HG03097 (cell line): ENCODE data around the gene SMO.
"Not testable (repeated sequence)": the region's sequence is repeated elsewhere in the genome, so short reads cannot be mapped to it uniquely, and the experiment has no call there.

Experiments
- ATAC-seq: cut with Tn5 transposase; IDR thresholded peaks from one replicate; pipeline ENCODE4 v1.9.1; 2021; ENCODE audit not compliant: unreplicated experiment, low FRiP score

Gene SMO

DNA sequence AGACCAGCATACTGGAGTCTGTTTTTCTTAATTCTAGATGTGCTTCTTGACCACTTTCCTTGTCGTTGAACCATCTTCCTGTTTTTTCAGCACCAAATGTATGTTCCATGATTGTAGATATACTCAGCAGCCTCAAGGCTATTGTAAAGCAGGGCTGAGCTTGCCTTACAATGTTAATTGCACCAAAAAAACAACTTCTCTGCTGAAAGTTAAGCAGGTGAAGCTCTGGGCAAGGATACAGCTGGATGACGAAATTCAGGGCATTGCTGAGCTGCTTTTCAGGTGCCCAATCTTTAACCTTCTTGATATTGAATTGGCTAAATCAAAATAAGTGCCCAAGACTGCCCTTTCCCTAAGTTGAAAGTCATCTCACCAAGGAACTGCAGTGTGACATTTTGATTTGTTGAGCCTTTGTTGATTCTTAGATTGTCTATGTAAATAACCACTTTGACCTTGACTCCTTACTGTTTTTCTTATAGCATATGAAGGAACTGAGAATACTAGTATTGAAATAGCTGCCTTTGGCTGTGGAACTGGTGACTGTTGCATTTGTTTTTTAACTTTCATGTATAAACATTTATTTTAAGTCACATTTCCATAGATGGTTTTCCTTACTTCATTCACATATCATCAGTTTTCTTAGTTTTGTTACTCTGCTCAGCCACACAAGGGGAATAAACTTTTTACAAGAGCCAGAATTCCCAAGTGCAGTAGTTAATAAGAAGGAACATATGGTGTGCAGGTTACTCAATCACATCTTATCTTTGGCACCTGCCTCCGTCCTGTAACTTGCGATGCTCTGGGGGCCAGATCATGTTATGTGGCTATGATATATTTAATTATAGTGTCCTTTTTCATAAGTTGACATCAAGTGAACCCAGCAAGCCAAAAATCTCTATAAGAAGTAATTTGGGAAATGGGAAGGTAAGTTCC is 39.5 kb downstream of the SMO start:
- no peak for ATAC-seq

DNA sequence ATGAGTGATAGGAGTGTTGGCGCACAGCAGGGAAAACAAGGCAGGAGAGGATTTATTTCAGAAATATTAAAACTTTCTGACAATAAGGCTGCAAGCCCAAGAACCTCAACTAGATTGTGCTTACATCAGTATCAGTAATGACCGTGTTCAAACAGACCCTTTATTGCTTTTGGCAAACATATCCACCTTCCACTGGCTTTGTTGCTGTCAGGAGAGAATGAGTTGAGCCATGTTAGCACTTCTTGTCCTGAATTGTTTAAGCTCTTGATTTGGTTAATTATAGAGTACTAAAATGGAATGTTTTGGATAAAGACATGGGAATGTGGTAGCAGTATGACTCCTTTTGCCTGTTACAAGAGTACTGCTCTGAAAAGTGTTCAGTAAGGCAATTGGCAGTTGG is 40.2 kb downstream of the SMO start:
- no peak for ATAC-seq

DNA sequence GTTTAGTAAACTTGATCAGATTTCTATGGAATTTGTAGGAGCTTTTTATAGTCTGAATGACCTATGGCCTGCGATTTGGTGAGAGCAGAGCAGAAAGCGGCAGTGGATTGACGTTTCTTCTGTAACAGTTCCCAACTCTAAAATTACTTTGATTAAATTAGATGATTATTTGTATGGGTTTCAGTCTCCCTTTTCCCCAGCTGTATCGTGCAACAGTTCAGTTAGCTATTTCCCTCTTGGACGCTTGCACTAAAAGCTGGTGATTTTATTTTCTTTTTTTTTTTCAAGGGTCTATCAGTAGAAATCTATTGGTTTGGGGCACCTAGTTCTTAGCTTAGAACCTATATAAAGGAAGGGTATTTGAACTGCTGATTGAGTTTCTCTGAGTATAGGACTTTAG is 43.2 kb downstream of the SMO start:
- ATAC-seq, result no peak

DNA sequence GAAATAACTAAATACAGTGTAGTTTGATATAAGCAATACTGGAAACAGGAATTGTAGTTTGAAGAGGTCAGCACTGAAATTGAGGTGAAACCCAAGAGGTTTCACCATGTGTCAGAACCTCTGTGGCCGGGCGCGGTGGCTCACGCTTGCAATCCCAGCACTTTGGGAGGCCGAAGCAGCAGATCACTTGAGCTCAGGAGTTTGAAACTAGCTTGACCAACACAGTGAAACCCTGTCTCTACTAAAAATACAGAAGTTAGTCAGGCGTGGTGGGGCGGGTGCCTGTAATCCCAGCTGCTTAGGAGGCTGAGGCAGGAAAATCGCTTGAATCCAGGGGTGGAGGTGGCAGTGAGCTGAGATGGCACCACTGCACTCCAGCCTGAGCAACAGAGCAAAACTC is 50.1 kb downstream of the SMO start:
- no peak for ATAC-seq

DNA sequence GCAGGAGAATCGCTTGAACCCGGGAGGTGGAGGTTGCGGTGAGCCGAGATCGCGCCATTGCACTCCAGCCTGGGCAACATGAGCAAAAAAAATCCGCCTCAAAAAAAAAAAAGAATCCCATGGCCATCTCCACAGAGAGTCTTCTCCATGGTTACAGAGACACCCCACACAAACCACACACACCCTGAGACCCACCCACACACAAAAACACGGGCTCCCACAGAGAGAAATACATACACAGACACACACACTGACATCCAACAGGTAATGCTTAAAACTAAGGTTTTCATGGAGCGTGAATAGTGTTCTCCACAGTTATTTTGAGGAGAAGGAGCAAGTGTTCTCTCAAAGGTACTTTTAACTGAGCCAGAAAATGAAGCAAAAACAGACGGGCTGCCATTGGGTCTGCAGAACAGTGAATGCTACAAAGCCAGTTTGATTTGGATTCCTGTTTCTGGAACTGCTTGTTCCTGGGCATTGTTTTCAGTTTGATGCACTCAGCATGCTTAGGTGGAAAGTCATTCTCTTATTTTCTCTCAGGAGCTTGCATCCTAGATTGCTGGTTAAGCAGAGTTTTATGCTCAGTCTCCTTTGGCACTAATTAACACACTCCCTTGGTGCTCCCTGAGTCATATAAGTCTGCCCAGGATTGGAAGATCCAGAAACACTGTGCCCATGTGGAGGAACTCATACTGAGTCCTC is 51.8 kb downstream of the SMO start:
- no peak for ATAC-seq

DNA sequence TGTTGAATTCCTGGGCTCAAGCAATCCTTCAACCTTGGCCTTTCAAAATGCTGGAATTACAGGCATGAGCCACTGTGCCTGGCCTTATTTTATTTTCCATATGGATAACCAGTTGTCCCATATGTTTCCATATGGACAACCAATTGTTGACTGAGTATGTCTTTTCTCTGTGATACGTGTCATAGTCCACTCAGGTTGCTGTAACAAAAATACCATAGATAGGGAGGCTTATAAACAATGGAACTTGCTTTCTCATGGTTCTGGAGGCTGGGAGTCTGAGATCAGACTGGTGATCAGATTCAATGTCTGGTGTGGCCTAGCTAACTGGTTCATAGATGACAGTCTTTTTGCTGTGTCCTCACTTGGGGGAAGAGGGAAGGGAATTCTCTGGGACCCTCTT is 55.8 kb downstream of the SMO start:
- no peak for ATAC-seq

DNA sequence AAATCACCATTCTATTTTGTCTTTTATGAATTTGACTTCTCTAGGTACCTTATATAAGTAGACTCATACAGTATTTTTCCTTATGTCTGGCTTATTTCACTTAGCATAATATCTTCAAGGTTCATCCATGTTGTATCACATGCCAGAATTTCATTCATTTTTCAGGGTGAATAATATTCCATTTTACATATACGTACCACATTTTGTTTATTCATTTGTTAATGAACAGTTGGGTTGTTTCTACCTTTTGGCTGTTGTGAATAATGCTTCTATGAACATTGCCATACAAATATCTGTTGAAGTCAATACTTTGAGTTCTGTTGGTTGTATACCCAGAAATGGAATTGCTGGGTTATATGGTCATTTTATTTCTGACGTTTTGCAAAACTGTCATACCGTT is 57.1 kb downstream of the SMO start:
- no peak for ATAC-seq

DNA sequence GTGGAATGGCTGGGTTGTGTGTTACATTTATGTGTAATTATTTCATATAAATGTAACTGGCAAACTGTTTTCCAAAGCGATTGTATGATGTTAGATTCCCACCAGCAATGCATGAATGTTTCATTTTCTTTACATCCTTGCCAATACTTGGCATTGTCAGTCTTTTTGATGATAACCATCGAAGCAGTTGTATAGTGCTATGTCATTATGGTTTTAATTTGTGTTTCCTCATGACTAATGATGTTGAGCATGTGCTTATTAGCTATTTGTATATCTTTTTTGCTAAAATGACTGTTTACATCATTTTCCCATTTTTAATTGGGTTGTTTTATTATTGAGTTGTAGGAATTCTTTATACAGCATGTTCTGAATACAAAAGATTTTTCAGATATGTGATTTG is 58.7 kb downstream of the SMO start:
- ATAC-seq, result no peak

DNA sequence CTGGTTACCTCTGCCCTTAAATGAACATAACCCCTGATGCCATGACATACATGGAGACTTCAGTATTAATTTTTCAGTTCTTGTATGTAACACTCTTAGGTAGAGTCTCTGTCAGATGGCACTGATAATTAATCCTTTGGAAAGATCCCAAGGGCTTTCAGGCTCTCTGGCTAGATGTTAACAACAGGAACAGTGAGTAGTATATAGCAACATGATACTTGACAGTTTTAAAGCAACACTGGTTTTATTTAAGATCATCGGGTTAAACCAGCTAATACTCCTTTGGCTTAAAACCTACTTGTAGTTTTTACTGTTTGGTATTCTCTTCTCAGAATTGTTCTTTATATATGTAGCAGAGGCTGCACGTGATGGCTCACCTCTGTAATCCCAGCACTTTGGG is 63.7 kb downstream of the SMO start:
- no peak for ATAC-seq

DNA sequence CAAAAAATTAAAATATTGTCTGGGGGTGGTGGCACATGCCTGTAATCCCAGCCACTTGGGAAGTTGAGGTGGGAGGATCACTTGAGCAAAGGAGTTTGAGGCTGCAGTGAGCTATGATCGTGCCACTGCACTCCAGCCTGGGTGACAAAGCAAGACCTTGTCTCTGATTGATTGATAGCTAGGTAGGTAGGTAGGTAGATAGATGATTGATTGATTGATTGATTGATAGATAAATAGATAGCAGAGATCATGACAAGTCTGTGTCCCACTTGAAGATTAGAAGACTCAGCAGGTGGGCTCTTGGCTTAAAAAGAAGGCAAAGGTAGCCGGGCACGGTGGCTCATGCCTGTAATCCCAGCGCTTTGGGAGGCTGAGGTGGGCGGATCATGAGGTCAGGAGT is 64.2 kb downstream of the SMO start:
- not testable (repeated sequence) for ATAC-seq

DNA sequence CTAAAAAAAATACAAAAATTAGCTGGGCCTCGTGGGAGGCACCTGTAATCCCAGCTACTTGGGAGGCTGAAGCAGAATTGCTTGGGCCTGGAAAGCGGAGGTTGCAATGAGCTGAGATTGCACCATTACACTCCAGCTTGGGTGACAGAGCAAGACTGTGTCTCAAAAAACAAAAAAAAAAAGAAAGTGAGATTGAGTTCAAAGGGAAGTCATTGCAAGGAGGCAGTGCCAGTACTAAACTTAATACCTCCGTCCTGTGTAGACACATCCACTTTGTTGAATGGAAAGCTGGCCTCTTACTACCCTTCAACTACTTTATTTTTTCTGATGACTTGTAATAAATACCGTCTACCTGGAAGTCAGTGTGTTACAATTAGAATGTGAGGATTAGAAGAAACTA is 67.4 kb downstream of the SMO start:
- no peak for ATAC-seq

DNA sequence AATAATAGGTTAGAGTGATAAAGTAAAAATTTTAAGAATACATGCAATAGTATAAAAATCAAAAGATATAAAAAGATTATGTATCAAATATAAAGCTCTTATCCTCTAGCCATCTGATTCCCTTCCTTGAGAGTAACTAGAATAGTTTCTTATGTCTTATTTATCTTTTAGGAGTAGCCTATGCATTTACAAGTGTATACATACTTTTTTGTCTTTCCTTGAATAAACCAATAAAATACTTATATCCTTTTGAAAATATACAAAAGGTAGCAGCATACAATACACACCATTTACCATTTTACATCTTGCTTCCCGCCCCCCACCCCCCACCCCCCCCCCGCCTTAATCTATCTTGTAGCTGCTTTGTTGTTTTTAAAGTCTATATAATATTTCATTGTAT is 67.8 kb downstream of the SMO start:
- no peak for ATAC-seq

DNA sequence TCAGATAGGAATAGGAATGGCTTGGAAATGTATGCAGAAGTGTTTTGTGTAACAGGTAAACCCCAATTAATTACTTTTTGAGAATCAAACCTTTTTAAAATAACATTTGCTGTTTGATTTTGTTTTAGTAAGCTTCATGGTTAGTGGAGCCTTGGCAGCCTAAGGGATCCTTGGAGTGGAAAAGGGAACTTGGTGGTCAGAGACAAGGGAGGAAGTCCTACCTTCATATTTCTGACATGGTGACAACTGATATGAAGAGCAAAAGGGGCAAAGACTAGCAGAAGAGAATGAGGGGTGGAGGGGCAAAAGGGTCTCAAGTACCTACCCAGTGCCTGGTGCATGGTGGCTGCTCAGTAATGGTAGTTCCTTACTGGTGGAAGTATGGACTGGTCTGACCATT is 68.7 kb downstream of the SMO start:
- ATAC-seq, result no peak

DNA sequence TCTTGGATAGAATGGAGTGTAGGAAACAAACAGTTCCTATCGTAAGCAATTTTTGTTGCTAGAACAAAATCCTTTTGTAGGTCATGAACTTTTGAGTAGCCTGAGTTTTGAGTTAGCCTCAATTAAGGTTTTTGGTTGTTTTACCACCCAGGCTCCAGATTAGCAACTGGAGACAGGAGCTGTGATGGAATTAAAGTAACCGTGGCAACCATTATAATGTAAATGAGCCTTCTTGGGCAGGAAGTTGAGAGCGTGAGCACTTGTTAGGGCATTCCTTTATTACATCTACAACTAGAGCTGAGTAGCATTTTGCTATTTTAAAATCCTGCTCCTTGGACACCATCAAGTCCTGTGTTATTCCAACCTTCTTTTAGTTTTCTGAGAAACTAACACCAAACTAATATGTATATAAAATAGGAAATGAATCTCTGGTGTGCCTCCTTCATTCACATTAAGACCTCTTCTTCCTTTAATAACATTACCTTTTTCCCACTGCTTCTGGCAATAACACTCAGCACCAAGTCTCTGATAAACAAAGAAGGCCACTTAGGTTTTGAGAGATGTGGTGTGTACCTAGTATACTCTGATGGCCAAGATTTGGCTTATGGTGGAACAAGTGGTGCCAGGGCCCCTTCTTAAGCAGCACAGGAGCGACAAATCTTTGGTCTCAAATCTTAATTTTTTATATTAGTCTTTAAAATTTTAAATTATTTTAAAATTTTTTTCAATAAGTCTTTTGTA is 70.4 kb downstream of the SMO start:
- no peak for ATAC-seq

DNA sequence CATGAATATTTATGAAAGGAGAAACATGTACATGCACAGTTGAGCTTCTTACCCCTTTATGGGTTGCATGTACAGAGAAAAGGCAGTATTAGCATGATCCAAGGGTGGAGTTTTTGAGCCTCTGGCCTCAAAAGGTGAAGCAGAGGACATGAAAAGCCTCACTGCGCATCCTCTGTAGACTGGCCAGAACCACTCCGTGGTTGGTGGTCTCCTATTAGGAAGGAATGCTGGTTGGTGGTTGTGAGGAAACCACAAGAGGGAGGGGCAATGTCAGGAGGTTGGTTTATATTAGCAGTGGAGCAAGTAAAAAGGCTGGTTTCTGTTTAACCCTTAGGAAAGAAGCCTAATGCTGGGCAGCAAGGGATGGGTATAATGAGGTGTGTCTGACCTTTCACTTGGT is 73.9 kb downstream of the SMO start:
- ATAC-seq, result no peak
